ENCODE data around the gene TMX3.

Gene TMX3

DNA sequence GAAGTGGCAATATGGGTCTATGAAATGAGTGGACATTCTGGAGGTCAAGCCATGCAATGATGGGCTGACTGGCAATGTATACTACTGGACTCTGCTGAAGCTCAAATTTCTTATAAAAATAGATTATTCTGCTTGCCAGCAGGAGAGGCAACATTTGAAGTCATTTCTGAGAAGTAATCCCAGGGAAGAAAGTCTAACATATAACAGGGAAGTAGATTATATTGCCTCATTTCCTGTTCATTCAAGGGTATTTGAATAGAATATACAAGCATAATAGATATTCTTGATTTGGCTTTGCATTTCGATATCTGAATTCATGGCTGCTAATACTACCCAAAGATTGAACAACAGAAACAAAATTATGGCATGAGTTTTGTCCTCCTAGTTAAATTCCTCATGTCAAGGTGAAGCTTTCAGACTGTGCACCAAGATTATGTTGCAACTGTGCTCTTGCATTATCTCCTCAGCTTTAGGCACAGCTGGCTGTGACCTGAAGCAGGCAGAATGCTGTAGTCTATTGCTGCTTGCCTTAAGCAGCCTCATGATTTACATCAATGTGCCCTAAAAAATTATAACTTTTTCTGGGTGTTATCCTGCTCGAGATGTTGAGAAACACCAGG, 13.3 kb upstream of the TMX3 start:
- Mint-ChIP-seq H3K27ac (ENCODE audit: low read depth) (no peak overlapping the region), H3K27me3 (peaks cover 15% of the 10 kb centered on the region), H3K4me1 (no peaks in the 10 kb centered on the region), H3K36me3 (ENCODE audit: insufficient read depth) (peaks cover under 1% of the 10 kb centered on the region), H3K9me3 (no peaks in the 10 kb centered on the region), H3K4me3 (no peak overlapping the region)
- no peak for ATAC-seq (replicated peaks; ENCODE audit: extremely low read depth, poor library complexity, severe bottlenecking)
- no peak for DNase-seq (ENCODE audit: low spot score in 2 of 2)

DNA sequence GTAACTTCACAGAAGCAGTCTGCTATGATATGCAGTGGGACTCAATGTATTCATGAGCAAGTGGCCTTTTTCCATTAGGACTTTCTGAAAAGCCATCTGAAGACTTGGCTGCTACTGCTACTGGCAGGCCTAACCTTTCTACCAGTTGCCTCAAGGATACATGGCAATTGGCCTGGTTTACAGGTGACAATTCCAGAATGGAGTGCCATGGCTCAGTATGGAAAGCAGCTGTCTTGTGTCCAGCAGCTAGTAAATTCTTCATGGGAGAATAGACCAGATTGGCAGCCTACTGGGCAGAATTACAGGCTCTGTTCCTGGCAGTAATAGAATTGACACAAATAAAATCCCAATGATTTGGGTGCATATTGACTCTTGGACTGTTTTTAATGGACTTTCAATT, 12.6 kb upstream of the TMX3 start:
- H3K4me1 Mint-ChIP-seq, result no peaks in the 10 kb centered on the region
- H3K27me3 Mint-ChIP-seq, result peaks cover 15% of the 10 kb centered on the region
- no peaks in the 10 kb centered on the region for H3K9me3 Mint-ChIP-seq
- H3K36me3 Mint-ChIP-seq (ENCODE audit: insufficient read depth), result peaks cover 1% of the 10 kb centered on the region
- H3K4me3 Mint-ChIP-seq, result no peak overlapping the region
- ATAC-seq (replicated peaks; ENCODE audit: extremely low read depth, poor library complexity, severe bottlenecking) (no peak), DNase-seq (ENCODE audit: low spot score in 2 of 2) (no peak)
- no peak overlapping the region for H3K27ac Mint-ChIP-seq (ENCODE audit: low read depth)

DNA sequence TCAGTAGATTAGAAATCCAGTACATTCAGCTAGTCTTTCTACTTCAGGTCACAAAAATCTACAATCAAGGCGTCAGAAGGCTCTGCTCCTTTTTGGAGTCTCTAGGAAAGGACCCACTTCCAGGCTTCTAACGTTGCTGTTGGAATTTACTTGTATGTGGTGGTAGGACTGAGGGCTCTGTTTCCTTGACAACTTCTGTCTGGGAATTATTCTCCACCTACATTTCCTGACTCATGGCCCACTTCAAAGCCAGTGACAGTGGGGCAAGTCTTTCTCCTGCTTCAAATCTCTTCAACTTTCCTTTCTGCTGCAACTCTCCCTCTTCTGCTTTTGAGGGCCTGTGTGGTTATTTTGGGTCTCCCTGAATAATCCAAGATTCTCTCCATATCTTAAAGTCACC, 10.4 kb upstream of the TMX3 start:
- Mint-ChIP-seq H3K4me3 (no peak overlapping the region), H3K27ac (ENCODE audit: low read depth) (no peak overlapping the region), H3K4me1 (peaks cover 16% of the 10 kb centered on the region), H3K27me3 (peaks cover 15% of the 10 kb centered on the region), H3K9me3 (no peaks in the 10 kb centered on the region), H3K36me3 (ENCODE audit: insufficient read depth) (peaks cover 3% of the 10 kb centered on the region)
- ATAC-seq (replicated peaks; ENCODE audit: extremely low read depth, poor library complexity, severe bottlenecking) (no peak), DNase-seq (ENCODE audit: low spot score in 2 of 2) (no peak)

DNA sequence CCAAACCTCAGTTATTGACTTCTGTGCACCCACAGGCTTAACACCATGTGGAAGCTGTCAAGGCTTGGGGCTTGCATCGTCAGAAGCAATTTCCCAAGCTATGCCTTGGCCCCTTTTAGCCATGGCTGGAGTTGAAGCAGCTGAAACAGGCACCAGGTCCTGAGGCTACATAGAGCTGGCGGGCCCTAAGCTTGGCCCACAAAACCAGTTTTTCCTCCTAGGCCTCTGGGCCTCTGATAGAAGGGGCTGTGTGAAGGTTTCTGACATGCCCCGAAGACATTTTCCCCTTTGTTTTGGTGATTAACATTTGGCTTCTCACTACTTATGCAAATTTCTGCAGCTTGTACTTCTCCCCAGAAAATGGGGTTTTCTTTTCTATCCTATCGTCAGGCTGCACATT, 9.1 kb upstream of the TMX3 start:
- peaks cover 3% of the 10 kb centered on the region for H3K36me3 Mint-ChIP-seq (ENCODE audit: insufficient read depth)
- DNase-seq (ENCODE audit: low spot score in 2 of 2) (no peak), ATAC-seq (replicated peaks; ENCODE audit: extremely low read depth, poor library complexity, severe bottlenecking) (no peak)
- H3K27ac Mint-ChIP-seq (ENCODE audit: low read depth), result no peak overlapping the region
- peaks cover 9% of the 10 kb centered on the region for H3K27me3 Mint-ChIP-seq
- H3K4me3 Mint-ChIP-seq, result no peak overlapping the region
- H3K9me3 Mint-ChIP-seq, result no peaks in the 10 kb centered on the region
- H3K4me1 Mint-ChIP-seq, result peaks cover 16% of the 10 kb centered on the region

DNA sequence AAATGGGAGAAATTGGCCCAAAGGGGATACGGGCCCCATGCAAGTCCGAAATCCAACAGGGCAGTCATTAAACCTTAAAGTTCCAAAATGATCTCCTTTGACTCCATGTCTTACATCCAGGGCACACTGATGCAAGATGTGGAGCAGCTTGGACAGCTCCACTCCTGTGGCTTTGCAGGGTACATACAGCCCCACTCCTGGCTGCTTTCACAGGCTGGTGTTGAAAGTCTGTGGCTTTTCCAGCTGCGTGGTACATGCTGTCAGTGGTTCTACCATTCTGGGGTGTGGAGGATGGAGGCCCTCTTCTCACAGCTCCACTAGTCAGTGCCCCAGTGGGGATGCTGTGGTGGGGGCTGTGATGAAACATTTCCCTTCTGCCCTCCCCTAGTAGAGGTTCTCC, 8.6 kb upstream of the TMX3 start:
- no peak for ATAC-seq (replicated peaks; ENCODE audit: extremely low read depth, poor library complexity, severe bottlenecking)
- H3K27ac Mint-ChIP-seq (ENCODE audit: low read depth), result no peak overlapping the region

DNA sequence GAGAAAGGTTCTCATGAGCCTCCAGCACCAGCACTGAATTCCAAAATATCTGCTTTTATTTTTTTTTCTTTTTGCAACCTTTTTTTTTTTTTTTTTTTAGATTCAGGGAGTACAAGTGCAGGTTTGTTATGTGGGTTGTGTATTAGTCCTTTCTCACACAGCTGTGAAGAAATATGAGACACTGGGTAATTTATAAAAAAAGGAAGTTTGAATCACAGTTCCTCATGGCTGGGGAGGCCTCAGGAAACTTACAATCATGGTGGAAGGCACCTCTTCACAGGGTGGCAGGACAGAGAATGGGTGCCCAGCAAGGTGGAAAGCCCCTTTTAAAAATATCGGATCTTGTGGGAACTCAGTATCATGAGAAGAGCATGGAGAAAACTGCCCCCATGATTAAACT, 7.9 kb upstream of the TMX3 start:
- no peaks in the 10 kb centered on the region for H3K27me3 Mint-ChIP-seq
- H3K4me1 Mint-ChIP-seq, result peaks cover 16% of the 10 kb centered on the region
- ATAC-seq (replicated peaks; ENCODE audit: extremely low read depth, poor library complexity, severe bottlenecking) (no peak), DNase-seq (ENCODE audit: low spot score in 2 of 2) (no peak)
- no peaks in the 10 kb centered on the region for H3K9me3 Mint-ChIP-seq
- no peak overlapping the region for H3K27ac Mint-ChIP-seq (ENCODE audit: low read depth)
- H3K4me3 Mint-ChIP-seq, result no peak overlapping the region
- peaks cover 3% of the 10 kb centered on the region for H3K36me3 Mint-ChIP-seq (ENCODE audit: insufficient read depth)

More for the DNA sequence above, 8.6 kb upstream of the TMX3 start:
- Mint-ChIP-seq H3K27me3 (peaks cover 4% of the 10 kb centered on the region), H3K9me3 (no peaks in the 10 kb centered on the region), H3K36me3 (ENCODE audit: insufficient read depth) (peaks cover 3% of the 10 kb centered on the region), H3K4me3 (no peak overlapping the region), H3K4me1 (peaks cover 16% of the 10 kb centered on the region)
- DNase-seq (ENCODE audit: low spot score in 2 of 2), result no peak

DNA sequence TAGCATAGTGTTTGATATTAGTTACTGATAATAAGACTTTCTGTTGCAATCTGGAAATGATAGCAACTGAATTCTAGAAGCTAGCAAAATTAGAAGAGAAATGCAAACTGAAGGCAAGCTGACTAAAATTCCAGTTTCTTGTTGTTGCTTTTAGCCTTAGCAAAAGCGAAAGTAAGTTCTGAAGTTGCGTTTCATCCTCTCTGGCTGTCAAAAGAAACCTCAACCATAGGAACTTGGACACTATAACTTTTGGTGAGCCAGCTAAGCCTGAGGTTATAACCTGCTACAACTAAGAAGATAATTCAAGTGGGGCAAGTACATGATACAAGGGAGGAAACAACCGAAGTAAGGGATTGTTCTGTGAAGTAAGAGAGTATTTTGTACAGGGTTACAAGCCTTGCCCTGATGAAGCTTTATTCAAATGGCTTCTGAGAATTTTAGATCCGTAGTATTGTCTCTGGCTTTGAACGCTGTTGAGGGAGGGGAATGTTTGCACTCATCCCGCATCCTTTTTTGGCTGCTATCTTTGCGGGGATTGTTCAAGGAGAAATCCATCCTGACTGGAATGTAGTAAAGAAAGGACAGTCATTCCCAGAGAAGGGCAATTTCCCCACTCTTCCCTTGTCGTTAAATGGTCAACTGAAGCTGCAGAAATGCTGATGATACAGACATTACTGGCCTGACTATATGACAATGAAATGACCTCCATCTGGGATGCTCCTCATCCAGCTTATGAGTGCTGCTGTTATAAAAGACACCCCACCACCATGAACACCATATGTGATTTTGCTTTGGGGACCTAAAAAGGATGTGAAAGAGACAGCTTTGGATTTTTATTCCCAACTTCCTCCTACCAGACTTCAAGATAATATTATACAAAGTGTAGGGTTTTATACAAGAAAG, 7.0 kb upstream of the TMX3 start:
- no peak for DNase-seq (ENCODE audit: low spot score in 2 of 2)
- Mint-ChIP-seq H3K4me3 (peak overlapping the region; percentile 73), H3K9me3 (no peaks in the 10 kb centered on the region), H3K27me3 (no peaks in the 10 kb centered on the region), H3K27ac (ENCODE audit: low read depth) (peak overlapping the region; percentile 86), H3K4me1 (peaks cover 16% of the 10 kb centered on the region), H3K36me3 (ENCODE audit: insufficient read depth) (peaks cover 3% of the 10 kb centered on the region)
- ATAC-seq (replicated peaks; ENCODE audit: extremely low read depth, poor library complexity, severe bottlenecking), result peak; percentile 74

DNA sequence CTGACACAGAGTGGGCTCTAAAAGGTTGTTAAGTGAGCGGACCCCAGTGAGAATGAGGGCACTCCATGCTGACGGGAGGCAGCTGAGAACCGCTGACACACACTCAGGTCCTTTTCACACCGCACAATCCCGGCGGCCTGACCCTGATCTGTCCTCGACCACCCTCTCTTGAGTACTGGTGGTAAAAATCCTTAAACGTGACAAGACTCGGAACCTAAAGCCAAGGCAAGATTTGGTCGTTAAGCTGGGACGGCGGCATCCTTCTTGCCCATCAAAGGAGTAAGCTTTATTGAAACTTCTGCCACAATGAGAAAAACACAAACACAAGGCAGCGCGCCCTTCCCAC, 569 bp downstream of the TMX3 start:
- H3K4me3 Mint-ChIP-seq, result peak overlapping the region; percentile 94

DNA sequence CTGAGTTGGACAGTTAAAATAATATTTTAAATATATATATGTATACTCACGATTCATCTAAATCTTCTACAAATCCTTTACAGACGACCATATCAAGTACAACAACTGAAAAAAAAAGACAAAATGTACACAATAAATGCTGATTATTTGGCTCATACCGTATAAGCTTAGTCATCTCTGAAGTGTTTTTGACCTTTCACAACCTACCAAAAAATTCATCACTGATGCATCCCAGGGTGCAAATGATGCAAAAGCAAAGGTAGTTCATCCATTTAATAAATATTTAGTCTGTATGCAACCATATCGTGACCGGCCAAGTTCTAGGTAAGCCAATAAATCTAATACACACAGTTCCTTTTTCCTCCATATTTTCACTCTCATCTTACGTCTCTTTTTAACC, 1.1 kb downstream of the TMX3 start:
- DNase-seq (ENCODE audit: low spot score in 2 of 2), result no peak
- H3K4me3 Mint-ChIP-seq, result peak overlapping the region; percentile 94
- H3K27me3 Mint-ChIP-seq, result no peaks in the 10 kb centered on the region
- H3K27ac Mint-ChIP-seq (ENCODE audit: low read depth), result peak overlapping the region; percentile 77
- ATAC-seq (replicated peaks; ENCODE audit: extremely low read depth, poor library complexity, severe bottlenecking), result no peak
- H3K36me3 Mint-ChIP-seq (ENCODE audit: insufficient read depth), result peaks cover 17% of the 10 kb centered on the region
- H3K4me1 Mint-ChIP-seq, result peaks cover 38% of the 10 kb centered on the region
- H3K9me3 Mint-ChIP-seq, result no peaks in the 10 kb centered on the region

More for the DNA sequence above, 569 bp downstream of the TMX3 start:
- Mint-ChIP-seq H3K27me3 (no peaks in the 10 kb centered on the region), H3K27ac (ENCODE audit: low read depth) (peak overlapping the region; percentile 77), H3K36me3 (ENCODE audit: insufficient read depth) (peaks cover 16% of the 10 kb centered on the region), H3K4me1 (peaks cover 35% of the 10 kb centered on the region), H3K9me3 (no peaks in the 10 kb centered on the region)
- DNase-seq (ENCODE audit: low spot score in 2 of 2) (no peak), ATAC-seq (replicated peaks; ENCODE audit: extremely low read depth, poor library complexity, severe bottlenecking) (peak; percentile 9)

DNA sequence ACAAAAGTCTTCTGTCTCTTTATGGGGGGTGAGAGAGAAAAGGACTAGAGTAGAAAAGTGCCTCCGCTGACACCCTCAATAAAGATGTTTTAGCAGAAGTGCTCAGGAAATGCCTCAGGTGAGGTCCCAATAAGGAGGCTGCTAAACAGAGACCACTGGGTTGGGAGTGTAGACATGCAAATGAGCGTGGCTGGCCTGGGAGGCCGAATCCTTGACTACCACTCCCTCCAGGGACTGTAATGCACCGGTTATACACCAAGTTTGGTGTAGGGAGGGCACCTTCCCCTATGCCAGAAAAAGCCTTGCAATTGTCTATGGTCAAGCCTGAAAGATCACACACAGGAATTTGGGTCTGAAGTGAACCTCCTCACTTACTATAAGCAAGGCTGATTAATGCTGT, 1.8 kb downstream of the TMX3 start:
- Mint-ChIP-seq H3K4me1 (peaks cover 44% of the 10 kb centered on the region), H3K27me3 (no peaks in the 10 kb centered on the region), H3K9me3 (no peaks in the 10 kb centered on the region), H3K36me3 (ENCODE audit: insufficient read depth) (peaks cover 21% of the 10 kb centered on the region), H3K27ac (ENCODE audit: low read depth) (no peak overlapping the region), H3K4me3 (peak overlapping the region; percentile 94)
- DNase-seq (ENCODE audit: low spot score in 2 of 2) (no peak), ATAC-seq (replicated peaks; ENCODE audit: extremely low read depth, poor library complexity, severe bottlenecking) (no peak)

DNA sequence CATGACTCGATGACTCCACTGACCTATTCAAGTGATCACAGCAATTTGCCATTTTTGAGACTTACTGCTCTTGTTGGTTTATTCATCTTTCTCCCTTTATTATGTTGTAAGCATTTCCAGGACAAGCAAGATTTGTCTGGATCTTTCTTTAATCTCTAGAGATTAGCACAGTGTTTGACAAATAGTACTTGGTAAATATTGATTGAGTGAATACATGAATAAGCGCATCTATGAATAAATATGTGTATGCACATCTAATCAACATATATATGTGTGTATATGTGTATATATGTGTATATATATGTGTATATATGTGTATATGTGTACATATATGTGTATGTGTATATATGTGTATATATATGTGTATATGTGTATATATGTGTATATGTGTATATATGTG, 7.3 kb downstream of the TMX3 start:
- DNase-seq (ENCODE audit: low spot score in 2 of 2) (no peak), ATAC-seq (replicated peaks; ENCODE audit: extremely low read depth, poor library complexity, severe bottlenecking) (no peak)
- Mint-ChIP-seq H3K4me1 (peaks cover 44% of the 10 kb centered on the region), H3K27me3 (no peaks in the 10 kb centered on the region), H3K4me3 (no peak overlapping the region), H3K36me3 (ENCODE audit: insufficient read depth) (peaks cover 33% of the 10 kb centered on the region), H3K9me3 (no peaks in the 10 kb centered on the region), H3K27ac (ENCODE audit: low read depth) (no peak overlapping the region)

DNA sequence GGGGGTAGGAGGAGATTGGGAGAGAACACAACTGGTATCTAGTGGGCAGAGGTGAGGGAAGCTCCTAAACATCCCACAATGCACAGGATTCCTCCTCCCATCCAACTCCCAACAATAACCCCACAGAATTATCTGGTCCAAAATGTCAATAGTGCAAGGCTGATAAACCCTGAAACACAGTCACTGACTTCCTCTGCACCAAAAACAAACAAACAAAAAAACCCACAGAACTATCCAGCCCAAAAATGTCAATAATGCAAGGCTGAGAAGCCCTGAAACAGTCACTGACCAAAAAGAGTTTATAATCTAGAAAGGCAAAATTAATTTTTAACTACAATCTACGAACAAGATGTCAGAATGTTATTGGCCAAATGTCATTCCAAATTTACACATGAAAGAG, 9.8 kb downstream of the TMX3 start:
- ATAC-seq (replicated peaks; ENCODE audit: extremely low read depth, poor library complexity, severe bottlenecking) (no peak), DNase-seq (ENCODE audit: low spot score in 2 of 2) (no peak)
- H3K27me3 Mint-ChIP-seq, result no peaks in the 10 kb centered on the region
- peaks cover 42% of the 10 kb centered on the region for H3K36me3 Mint-ChIP-seq (ENCODE audit: insufficient read depth)
- no peaks in the 10 kb centered on the region for H3K9me3 Mint-ChIP-seq
- H3K27ac Mint-ChIP-seq (ENCODE audit: low read depth), result peak overlapping the region; percentile 39
- H3K4me3 Mint-ChIP-seq, result no peak overlapping the region
- H3K4me1 Mint-ChIP-seq, result peaks cover 56% of the 10 kb centered on the region

DNA sequence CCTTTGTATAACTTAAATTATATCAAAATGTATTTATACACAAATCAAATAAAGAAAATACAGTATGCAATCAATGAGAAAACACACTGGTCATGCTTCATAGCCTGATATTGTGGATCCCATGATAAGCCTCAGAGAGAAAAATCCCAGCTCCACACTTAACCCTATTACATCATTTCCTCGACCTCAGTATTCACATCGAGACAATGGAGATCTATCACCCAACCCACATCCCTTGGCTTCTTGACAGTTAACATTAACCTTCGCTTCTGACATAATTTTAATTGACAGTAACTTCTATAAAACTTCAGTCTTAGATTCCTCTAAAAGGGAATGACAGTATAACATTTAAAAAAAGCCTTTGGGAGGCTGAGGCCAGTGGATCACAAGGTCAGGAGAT, 11.6 kb downstream of the TMX3 start:
- H3K9me3 Mint-ChIP-seq, result no peaks in the 10 kb centered on the region
- H3K4me3 Mint-ChIP-seq, result no peak overlapping the region
- H3K27ac Mint-ChIP-seq (ENCODE audit: low read depth), result no peak overlapping the region
- H3K27me3 Mint-ChIP-seq, result no peaks in the 10 kb centered on the region
- peaks cover 41% of the 10 kb centered on the region for H3K36me3 Mint-ChIP-seq (ENCODE audit: insufficient read depth)
- peaks cover 47% of the 10 kb centered on the region for H3K4me1 Mint-ChIP-seq
- ATAC-seq (replicated peaks; ENCODE audit: extremely low read depth, poor library complexity, severe bottlenecking), result no peak
- no peak for DNase-seq (ENCODE audit: low spot score in 2 of 2)
